Loucy (cell line): ENCODE data around the gene DNAJC11.

Experiments used
- H2AFZ ChIP-seq: fragments of 200-600 bp; sonication (generic); 2 replicates; pipeline ENCODE4 v1.6.0; 2016; ENCODE audit warnings: antibody characterized with exemption, mild to moderate bottlenecking, low read length, moderate library complexity
- H3F3A ChIP-seq: fragments of 200-600 bp; 2 replicates; pipeline ENCODE4 v1.6.0; 2016; ENCODE audit warnings: antibody characterized with exemption, low read depth, mild to moderate bottlenecking
- H3K27me3 ChIP-seq: fragments of 200-600 bp; sonication (generic); 2 replicates; pipeline ENCODE4 v1.6.1; 2014; ENCODE audit warnings: low read length, mild to moderate bottlenecking; ENCODE audit not compliant: insufficient read depth, poor library complexity, severe bottlenecking
- H3K36me3 ChIP-seq: fragments of 200-600 bp; sonication (generic); 2 replicates; pipeline ENCODE4 v1.6.1; 2016; ENCODE audit warnings: low read length; ENCODE audit not compliant: insufficient read depth
- H3K4me1 ChIP-seq: fragments of 200-600 bp; sonication (generic); 2 replicates; pipeline ENCODE4 v1.5.1; 2014; ENCODE audit warnings: low read length, mild to moderate bottlenecking; ENCODE audit not compliant: insufficient read depth, poor library complexity, severe bottlenecking
- H3K4me2 ChIP-seq: fragments of 200-600 bp; sonication (generic); 2 replicates; pipeline ENCODE4 v1.6.0; 2014; ENCODE audit warnings: antibody characterized with exemption, low read length, low read depth, mild to moderate bottlenecking; ENCODE audit not compliant: poor library complexity, severe bottlenecking
- H3K4me3 ChIP-seq: fragments of 200-600 bp; sonication (generic); 2 replicates; pipeline ENCODE4 v1.5.1; 2014; ENCODE audit warnings: low read length, mild to moderate bottlenecking, mixed read lengths; ENCODE audit not compliant: poor library complexity, severe bottlenecking
- H3K79me2 ChIP-seq: fragments of 200-600 bp; sonication (generic); 2 replicates; pipeline ENCODE4 v1.6.1; 2014; ENCODE audit warnings: low read length; ENCODE audit not compliant: insufficient read depth
- H3K9ac ChIP-seq: fragments of 200-600 bp; sonication (generic); 2 replicates; pipeline ENCODE4 v1.6.0; 2014; ENCODE audit warnings: mild to moderate bottlenecking, low read depth, low read length, moderate library complexity; ENCODE audit not compliant: poor library complexity, severe bottlenecking
- H3K9me2 ChIP-seq: fragments of 200-600 bp; sonication (generic); replicated peaks from 2 replicates; pipeline ENCODE4 v1.6.1; 2016; ENCODE audit warnings: low read depth, low read length, mixed read lengths
- H3K9me3 ChIP-seq: fragments of 200-600 bp; sonication (generic); 2 replicates; pipeline ENCODE4 v1.6.1; 2014; ENCODE audit warnings: mild to moderate bottlenecking, antibody characterized with exemption, low read length, low read depth; ENCODE audit not compliant: insufficient read depth
- H4K20me1 ChIP-seq: fragments of 200-600 bp; sonication (generic); 2 replicates; pipeline ENCODE4 v1.6.0; 2014; ENCODE audit warnings: antibody characterized with exemption, low read length, mild to moderate bottlenecking; ENCODE audit not compliant: insufficient read depth, poor library complexity, severe bottlenecking
- EZH2phosphoT487 ChIP-seq: fragments of 200-600 bp; IDR thresholded peaks from 2 replicates; pipeline ENCODE4 v1.6.1; 2018; ENCODE audit warnings: antibody characterized with exemption, mild to moderate bottlenecking, moderate library complexity, borderline replicate concordance
- TF ChIP-seq, protein P1 (sequence below): fragments of 200-600 bp; sonication (generic); conservative IDR thresholded peaks from 2 replicates; pipeline ENCODE4 v1.5.1; 2014; ENCODE audit warnings: mild to moderate bottlenecking, antibody characterized with exemption, low read length

The DNAJC11 gene

DNA sequence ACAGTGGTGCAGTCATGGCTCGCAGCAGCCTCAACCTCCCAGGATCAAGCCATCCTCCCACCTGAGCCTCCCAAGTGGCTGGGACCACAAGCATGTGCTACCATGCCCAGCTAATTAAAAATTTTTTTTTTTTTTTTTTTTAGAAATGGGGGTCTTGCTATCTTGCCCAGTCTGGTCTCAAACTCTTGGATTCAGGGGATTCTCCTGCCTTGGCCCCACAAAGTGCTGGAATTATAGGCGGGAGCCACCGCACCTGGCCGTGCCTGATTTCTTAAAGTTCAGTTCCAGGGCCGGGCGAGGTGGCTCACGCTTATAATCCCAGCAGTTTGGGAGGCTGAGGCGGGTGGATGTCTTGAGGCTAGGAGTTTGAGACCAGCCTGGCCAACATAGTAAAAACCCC, 70.6 kb downstream of the DNAJC11 start:
- TF ChIP-seq EZH2phosphoT487 = no peak
- TF ChIP-seq, protein P1, sequence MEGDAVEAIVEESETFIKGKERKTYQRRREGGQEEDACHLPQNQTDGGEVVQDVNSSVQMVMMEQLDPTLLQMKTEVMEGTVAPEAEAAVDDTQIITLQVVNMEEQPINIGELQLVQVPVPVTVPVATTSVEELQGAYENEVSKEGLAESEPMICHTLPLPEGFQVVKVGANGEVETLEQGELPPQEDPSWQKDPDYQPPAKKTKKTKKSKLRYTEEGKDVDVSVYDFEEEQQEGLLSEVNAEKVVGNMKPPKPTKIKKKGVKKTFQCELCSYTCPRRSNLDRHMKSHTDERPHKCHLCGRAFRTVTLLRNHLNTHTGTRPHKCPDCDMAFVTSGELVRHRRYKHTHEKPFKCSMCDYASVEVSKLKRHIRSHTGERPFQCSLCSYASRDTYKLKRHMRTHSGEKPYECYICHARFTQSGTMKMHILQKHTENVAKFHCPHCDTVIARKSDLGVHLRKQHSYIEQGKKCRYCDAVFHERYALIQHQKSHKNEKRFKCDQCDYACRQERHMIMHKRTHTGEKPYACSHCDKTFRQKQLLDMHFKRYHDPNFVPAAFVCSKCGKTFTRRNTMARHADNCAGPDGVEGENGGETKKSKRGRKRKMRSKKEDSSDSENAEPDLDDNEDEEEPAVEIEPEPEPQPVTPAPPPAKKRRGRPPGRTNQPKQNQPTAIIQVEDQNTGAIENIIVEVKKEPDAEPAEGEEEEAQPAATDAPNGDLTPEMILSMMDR = no peak
- Histone ChIP-seq H3K36me3 (peaks cover 43% of the 10 kb centered on the region; the same call in 1 of the 2 replicates), H4K20me1 (peaks cover 4% of the 10 kb centered on the region), H3K9me2 (no peaks in the 10 kb centered on the region), H3F3A (no peaks in the 10 kb centered on the region), H3K27me3 (no peaks in the 10 kb centered on the region), H3K9me3 (no peaks in the 10 kb centered on the region), H3K79me2 (peaks cover 26% of the 10 kb centered on the region), H3K9ac (no peak overlapping the region), H3K4me2 (no peak overlapping the region), H2AFZ (no peak overlapping the region), H3K4me1 (peaks cover 16% of the 10 kb centered on the region), H3K4me3 (no peak overlapping the region)

DNA sequence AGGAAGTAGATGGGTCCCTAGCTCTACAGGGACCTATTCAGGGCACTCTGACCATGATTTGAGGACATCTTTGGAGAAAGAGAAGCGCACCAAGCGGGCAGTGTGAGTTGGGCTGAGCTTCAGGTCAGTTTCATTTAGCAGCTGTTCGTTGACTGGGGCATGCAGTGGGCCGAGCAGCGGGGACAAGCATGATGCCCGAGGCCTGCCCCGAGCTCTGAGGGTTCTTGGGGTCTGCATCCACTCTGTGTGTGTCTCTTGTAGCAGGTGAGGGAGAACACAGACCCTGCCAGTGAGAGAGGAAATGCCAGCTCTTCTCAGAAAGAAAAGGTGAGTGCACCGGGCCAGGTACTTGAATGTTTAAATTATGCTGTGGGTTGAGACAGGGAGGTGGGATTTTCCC, 71.6 kb downstream of the DNAJC11 start:
- Histone ChIP-seq H3K4me2 (no peak overlapping the region), H3K4me3 (no peak overlapping the region), H3K9me2 (no peaks in the 10 kb centered on the region), H3K79me2 (peaks cover 36% of the 10 kb centered on the region), H2AFZ (no peak overlapping the region), H3K4me1 (peaks cover 22% of the 10 kb centered on the region), H3K27me3 (no peaks in the 10 kb centered on the region), H3K36me3 (peaks cover 36% of the 10 kb centered on the region; the same call in 1 of the 2 replicates), H3K9me3 (no peaks in the 10 kb centered on the region), H3F3A (no peaks in the 10 kb centered on the region), H3K9ac (no peak overlapping the region), H4K20me1 (peaks cover 6% of the 10 kb centered on the region)
- TF ChIP-seq EZH2phosphoT487 = no peak
- TF ChIP-seq, protein P1 = no peak

DNA sequence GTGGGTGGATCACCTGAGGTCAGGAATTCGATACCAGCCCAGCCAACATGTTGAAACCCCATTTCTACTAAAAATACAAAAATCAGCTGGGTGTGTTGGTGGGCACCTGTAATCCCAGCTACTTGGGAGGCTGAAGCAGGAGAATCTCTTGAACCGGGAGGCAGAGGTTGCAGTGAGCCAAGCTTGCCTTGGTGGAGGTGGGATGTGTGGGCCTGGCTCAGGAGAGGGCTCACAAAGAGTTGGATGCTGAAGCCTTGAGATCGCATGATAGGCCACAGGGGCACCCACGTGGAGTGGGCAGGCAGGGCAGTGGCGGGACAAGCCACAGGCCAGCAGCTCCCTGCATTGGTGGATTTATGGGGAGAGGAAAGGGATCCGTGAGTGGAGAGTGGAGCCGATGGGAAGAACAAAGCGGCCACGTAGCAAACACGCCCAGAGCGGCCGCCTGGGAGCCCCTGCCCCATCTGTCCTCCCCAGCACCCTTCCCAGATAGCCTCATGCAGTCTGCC, 72.6 kb downstream of the DNAJC11 start:
- Histone ChIP-seq H4K20me1 (peaks cover 12% of the 10 kb centered on the region), H3F3A (no peaks in the 10 kb centered on the region), H3K79me2 (peaks cover 43% of the 10 kb centered on the region), H3K36me3 (peaks cover 31% of the 10 kb centered on the region; the same call in 1 of the 2 replicates), H3K9me2 (no peaks in the 10 kb centered on the region), H3K9ac (no peak overlapping the region), H3K9me3 (no peaks in the 10 kb centered on the region), H3K4me1 (peaks cover 22% of the 10 kb centered on the region), H2AFZ (no peak overlapping the region), H3K27me3 (no peaks in the 10 kb centered on the region), H3K4me3 (no peak overlapping the region), H3K4me2 (no peak overlapping the region)
- no peak for TF ChIP-seq EZH2phosphoT487
- TF ChIP-seq, protein P1 = no peak
